Measurements from ENCODE around the gene HECTD4.

HECTD4 gene

GRCh38 chr12:112183141-112184021 lies 198.8 kb downstream of the HECTD4 start:
- Mint-ChIP-seq H3K36me3 (peaks cover 61% of the 10 kb centered on the region), H3K27ac (no peak overlapping the region), H3K9me3 (no peaks in the 10 kb centered on the region), H3K4me1 (peaks cover 12% of the 10 kb centered on the region), H3K4me3 (no peak overlapping the region)
- ATAC-seq = peak; percentile 93
- DNase-seq (ENCODE audit: low spot score in 2 of 2) = peak in 1 of 2 donors; percentile 65

DNA sequence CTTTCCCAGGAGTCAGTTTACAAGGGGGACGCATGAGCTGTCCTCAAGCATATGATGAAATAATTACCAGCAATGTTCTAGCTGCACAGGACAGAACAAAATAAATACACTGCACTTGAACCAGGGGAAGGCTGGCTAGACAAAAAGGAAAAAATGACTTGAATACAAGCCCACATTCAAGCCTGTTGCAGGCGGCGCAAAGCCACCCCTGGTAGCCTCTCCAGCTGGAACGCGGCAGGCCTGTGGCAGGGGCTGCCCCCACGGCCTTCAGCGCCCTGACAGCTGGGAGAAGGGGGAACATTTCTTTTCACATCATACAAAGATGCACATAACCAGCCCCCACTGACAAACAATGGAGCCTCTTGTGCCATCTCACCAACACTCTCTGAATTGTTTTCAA lies 199.7 kb downstream of the HECTD4 start:
- Mint-ChIP-seq H3K36me3 (peaks cover 67% of the 10 kb centered on the region), H3K9me3 (no peaks in the 10 kb centered on the region), H3K4me3 (no peak overlapping the region), H3K4me1 (peaks cover 12% of the 10 kb centered on the region), H3K27ac (no peak overlapping the region)
- ATAC-seq (no peak), DNase-seq (ENCODE audit: low spot score in 2 of 2) (no peak)

- peaks cover 69% of the 10 kb centered on the region for H3K36me3 Mint-ChIP-seq
- H3K9me3 Mint-ChIP-seq = no peaks in the 10 kb centered on the region
- H3K4me3 Mint-ChIP-seq = no peak overlapping the region
- peaks cover 12% of the 10 kb centered on the region for H3K4me1 Mint-ChIP-seq
- DNase-seq (ENCODE audit: low spot score in 2 of 2) (no peak), ATAC-seq (no peak)
- H3K27ac Mint-ChIP-seq = no peak overlapping the region
Measured at GRCh38 chr12:112180422-112180821, 201.8 kb downstream of the HECTD4 start.

- ATAC-seq = no peak
- DNase-seq (ENCODE audit: low spot score in 2 of 2) = no peak
- no peak overlapping the region for H3K4me3 Mint-ChIP-seq
- no peak overlapping the region for H3K27ac Mint-ChIP-seq
- peaks cover 12% of the 10 kb centered on the region for H3K4me1 Mint-ChIP-seq
- H3K9me3 Mint-ChIP-seq = no peaks in the 10 kb centered on the region
- H3K36me3 Mint-ChIP-seq = peaks cover 74% of the 10 kb centered on the region
Measured at GRCh38 chr12:112179916-112180315, 202.3 kb downstream of the HECTD4 start.

DNA sequence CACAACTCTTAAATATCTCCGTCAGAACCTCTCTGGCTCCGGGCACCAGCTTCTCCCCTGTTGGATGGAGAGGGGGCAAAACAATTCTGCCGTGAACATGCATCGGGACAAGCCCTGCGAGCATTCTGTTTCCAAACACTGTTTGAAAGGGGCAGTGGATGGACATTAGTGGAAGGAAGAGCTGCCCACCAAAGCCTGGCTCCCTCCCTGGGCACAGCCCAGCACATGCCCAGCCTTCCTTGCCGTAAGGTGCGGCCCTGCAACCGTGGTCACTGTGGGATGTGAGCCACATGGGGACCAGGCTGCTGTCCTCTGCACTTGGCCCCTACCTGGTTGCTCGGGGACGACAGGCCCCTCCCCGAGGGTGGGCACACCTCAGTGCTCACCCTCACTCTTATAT lies 202.9 kb downstream of the HECTD4 start:
- Mint-ChIP-seq H3K4me1 (peaks cover 12% of the 10 kb centered on the region), H3K4me3 (no peak overlapping the region), H3K27ac (no peak overlapping the region), H3K36me3 (peaks cover 80% of the 10 kb centered on the region), H3K9me3 (no peaks in the 10 kb centered on the region)
- DNase-seq (ENCODE audit: low spot score in 2 of 2) (no peak), ATAC-seq (no peak)

DNA sequence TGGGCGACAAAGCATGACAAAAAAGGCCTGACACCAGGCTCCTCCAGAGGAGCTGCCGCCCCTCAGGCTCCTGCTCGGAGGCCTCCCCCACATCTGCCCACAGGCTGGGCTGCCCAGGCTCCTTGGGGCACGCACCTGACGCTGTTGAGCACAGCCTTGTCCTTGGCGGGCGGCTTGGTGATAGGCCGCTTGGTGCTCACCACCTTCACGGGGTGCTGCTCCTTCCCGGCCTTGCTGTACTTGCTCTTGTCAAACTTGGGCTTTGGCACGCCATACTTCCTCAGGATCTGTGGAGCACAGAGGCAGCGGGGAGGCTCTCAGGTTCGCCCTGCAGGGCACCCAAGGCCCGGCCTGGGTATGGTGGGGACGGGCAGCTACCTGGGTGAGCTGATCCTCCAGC lies 203.4 kb downstream of the HECTD4 start:
- Mint-ChIP-seq H3K4me3 (no peak overlapping the region), H3K27ac (no peak overlapping the region), H3K4me1 (peaks cover 10% of the 10 kb centered on the region), H3K9me3 (no peaks in the 10 kb centered on the region), H3K36me3 (peaks cover 77% of the 10 kb centered on the region)
- no peak for ATAC-seq
- no peak for DNase-seq (ENCODE audit: low spot score in 2 of 2)

DNA sequence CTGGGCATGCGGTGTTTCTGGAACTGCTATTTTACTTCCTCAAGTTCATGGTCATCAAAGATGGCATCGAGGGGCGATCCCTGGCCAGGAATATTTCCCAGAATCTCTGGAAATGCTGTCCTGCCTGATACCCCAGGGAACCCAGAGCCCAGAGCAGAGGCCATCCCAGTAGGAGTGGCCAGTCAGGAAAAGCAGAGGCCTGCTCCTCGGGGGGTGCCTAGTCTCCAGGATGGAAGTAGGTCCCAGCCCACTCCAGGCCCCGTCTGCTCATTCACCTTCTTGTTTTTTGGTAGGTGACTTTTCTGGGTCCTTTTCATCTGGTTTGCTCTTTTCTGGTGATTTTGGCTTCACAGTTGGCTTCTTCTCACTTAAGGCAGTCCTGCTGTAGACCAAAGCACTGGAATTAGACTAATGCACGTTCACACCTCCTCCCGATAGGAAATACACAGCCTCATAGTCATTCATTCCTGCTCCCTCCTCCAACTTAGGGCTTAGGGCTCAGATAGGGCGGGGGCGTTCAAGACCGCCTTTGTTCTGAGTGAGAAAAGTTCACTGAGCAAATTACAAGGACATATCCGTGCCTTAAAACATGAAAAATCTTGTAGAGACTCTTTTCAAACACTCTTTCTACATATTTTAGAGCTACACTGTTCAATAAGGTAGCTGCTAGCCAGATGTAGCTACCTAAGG lies 205.8 kb downstream of the HECTD4 start:
- H3K4me3 Mint-ChIP-seq = no peak overlapping the region

GRCh38 chr12:112175361-112176155 lies 206.7 kb downstream of the HECTD4 start:
- peaks cover 55% of the 10 kb centered on the region for H3K36me3 Mint-ChIP-seq
- peaks cover under 1% of the 10 kb centered on the region for H3K4me1 Mint-ChIP-seq
- no peaks in the 10 kb centered on the region for H3K9me3 Mint-ChIP-seq
- H3K27ac Mint-ChIP-seq = peak overlapping the region; percentile 17
- ATAC-seq (no peak), DNase-seq (ENCODE audit: low spot score in 2 of 2) (no peak)
- H3K4me3 Mint-ChIP-seq = no peak overlapping the region

More for the DNA sequence above, 205.8 kb downstream of the HECTD4 start:
- DNase-seq (ENCODE audit: low spot score in 2 of 2) (no peak), ATAC-seq (no peak)
- peak overlapping the region; percentile 17 for H3K27ac Mint-ChIP-seq
- H3K4me1 Mint-ChIP-seq = no peaks in the 10 kb centered on the region
- no peaks in the 10 kb centered on the region for H3K9me3 Mint-ChIP-seq
- peaks cover 62% of the 10 kb centered on the region for H3K36me3 Mint-ChIP-seq

GRCh38 chr12:112172556-112173324 lies 209.5 kb downstream of the HECTD4 start:
- DNase-seq (ENCODE audit: low spot score in 2 of 2) (no peak), ATAC-seq (no peak)
- H3K9me3 Mint-ChIP-seq = no peaks in the 10 kb centered on the region
- peaks cover 9% of the 10 kb centered on the region for H3K4me1 Mint-ChIP-seq
- H3K36me3 Mint-ChIP-seq = peaks cover 41% of the 10 kb centered on the region
- H3K4me3 Mint-ChIP-seq = no peak overlapping the region
- no peak overlapping the region for H3K27ac Mint-ChIP-seq

GRCh38 chr12:112170971-112171596 lies 211.1 kb downstream of the HECTD4 start:
- Mint-ChIP-seq H3K4me1 (peaks cover 9% of the 10 kb centered on the region), H3K27ac (no peak overlapping the region), H3K36me3 (peaks cover 36% of the 10 kb centered on the region), H3K4me3 (no peak overlapping the region), H3K9me3 (no peaks in the 10 kb centered on the region)
- DNase-seq (ENCODE audit: low spot score in 2 of 2) (no peak), ATAC-seq (no peak)

GRCh38 chr12:112170376-112170775 lies 211.9 kb downstream of the HECTD4 start:
- Mint-ChIP-seq H3K36me3 (peaks cover 29% of the 10 kb centered on the region), H3K27ac (peak overlapping the region; percentile 77), H3K4me1 (peaks cover 9% of the 10 kb centered on the region), H3K9me3 (no peaks in the 10 kb centered on the region), H3K4me3 (no peak overlapping the region)
- ATAC-seq (peak; percentile 45), DNase-seq (ENCODE audit: low spot score in 2 of 2) (no peak)

GRCh38 chr12:112169966-112170365 lies 212.3 kb downstream of the HECTD4 start:
- DNase-seq (ENCODE audit: low spot score in 2 of 2) = no peak
- H3K9me3 Mint-ChIP-seq = no peaks in the 10 kb centered on the region
- ATAC-seq = no peak
- peaks cover 9% of the 10 kb centered on the region for H3K4me1 Mint-ChIP-seq
- no peak overlapping the region for H3K4me3 Mint-ChIP-seq
- peaks cover 25% of the 10 kb centered on the region for H3K36me3 Mint-ChIP-seq
- peak overlapping the region; percentile 77 for H3K27ac Mint-ChIP-seq

- ATAC-seq (peak; percentile 12), DNase-seq (ENCODE audit: low spot score in 2 of 2) (no peak)
- peaks cover 9% of the 10 kb centered on the region for H3K4me1 Mint-ChIP-seq
- peak overlapping the region; percentile 77 for H3K27ac Mint-ChIP-seq
- H3K36me3 Mint-ChIP-seq = peaks cover 18% of the 10 kb centered on the region
- H3K9me3 Mint-ChIP-seq = no peaks in the 10 kb centered on the region
- no peak overlapping the region for H3K4me3 Mint-ChIP-seq
Measured at GRCh38 chr12:112169161-112169872, 212.9 kb downstream of the HECTD4 start.

- Mint-ChIP-seq H3K27ac (no peak overlapping the region), H3K9me3 (no peaks in the 10 kb centered on the region), H3K36me3 (peaks cover 18% of the 10 kb centered on the region), H3K4me3 (no peak overlapping the region), H3K4me1 (peaks cover 9% of the 10 kb centered on the region)
- ATAC-seq = no peak
- no peak for DNase-seq (ENCODE audit: low spot score in 2 of 2)
Measured at GRCh38 chr12:112168561-112168971, 213.7 kb downstream of the HECTD4 start.

All from stimulated activated effector memory CD8-positive, alpha-beta T cell treated with anti-CD3 and anti-CD28 coated beads, Interleukin-12 subunit alpha, Interleukin-12 subunit beta, amount 100 ng/mL, for 72 hours (primary cell).